GM18517 (cell line): Measurements from ENCODE around the gene WNK3.

ENCODE experiments used
- ATAC-seq: cut with Tn5 transposase; IDR thresholded peaks from one replicate; pipeline ENCODE4 v1.9.1; 2021; ENCODE audit warnings: mild to moderate bottlenecking, moderate library complexity; ENCODE audit not compliant: unreplicated experiment

WNK3 gene

DNA sequence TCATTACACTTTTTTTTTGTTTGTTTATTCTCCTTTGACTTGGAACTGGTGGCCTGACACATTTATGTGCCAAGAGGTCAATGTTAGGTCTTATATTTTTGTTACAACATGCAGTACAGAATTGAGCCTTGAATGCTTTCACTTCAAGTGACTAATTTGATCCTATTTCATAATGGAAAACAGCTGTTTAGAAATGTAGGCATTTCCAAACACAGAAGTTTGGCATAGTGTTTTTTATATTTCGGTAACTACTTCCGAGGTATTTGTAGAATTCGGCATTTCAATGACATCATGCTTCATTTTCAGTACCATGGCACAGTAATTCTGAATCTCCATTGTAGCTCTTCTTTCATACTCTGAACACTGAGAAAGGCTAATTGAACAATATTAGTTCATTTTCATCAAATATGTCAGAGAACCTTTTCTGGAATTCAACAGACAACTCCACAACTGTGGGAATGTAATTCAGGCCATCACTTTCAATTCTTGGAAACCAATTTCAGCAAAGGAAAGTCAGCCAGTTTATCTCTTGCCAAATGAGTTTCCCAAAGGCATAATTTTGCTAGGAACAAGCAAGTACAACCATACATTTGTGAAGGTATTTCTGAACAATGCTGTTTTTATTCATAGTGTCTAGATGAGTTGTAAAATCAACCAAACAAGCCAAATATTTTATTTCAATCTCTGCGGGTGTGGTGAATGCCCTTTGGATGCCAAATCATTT is 186.2 kb downstream of the WNK3 start:
- ATAC-seq, result no peak

GRCh38 chrX:54171091-54171490 is 186.8 kb downstream of the WNK3 start:
- ATAC-seq, result no peak

DNA sequence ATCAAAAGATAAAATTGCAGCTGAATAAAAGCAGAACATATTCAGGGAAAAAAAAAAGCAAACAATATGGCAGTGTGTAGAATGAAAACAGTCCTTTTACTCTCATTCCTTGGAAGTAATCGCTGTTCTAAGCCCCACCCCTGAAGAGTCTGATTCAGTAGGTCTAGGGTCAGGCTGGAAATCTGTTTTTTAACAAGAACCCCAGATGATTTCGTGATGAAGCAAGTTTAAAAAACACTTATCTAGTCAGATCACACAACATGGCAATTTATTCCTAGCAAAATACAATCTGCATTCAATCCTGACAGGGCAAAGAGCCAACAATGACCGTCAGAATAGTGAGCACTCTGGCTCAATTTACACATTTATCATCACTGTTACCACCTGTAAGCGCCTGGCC is 190.9 kb downstream of the WNK3 start:
- ATAC-seq, result no peak

DNA sequence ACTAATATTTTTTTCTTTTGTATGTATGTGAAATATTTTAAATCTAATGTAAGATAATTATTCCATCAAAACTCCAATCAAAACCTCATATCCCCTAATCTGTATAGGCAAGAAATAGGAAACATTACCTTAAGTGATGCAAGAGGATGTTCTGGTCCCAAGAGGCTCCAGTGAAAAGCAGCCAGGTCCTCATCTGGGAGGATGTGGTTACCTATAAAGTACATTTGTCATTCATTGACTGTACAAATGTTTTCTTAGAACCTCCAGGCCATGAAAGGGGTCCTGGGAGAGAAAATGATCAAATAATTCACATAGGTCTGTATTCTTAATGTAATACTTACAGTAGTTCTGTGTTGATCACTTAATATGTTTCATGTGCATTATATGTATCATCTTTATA is 200.3 kb downstream of the WNK3 start:
- ATAC-seq, result no peak
